Panc1 (cell line): ENCODE data around the gene DRC3. TPM values are rescaled to one million over a fixed set of nuclear protein-coding genes. Genes with fewer than 3 reads are reported as not detected.

Source experiments
- ATAC-seq: fragments of 200-7000 bp; cut with Tn5 transposase; 2 replicates; pipeline ENCODE4 v1.9.1; 2020; ENCODE audit warnings: mild to moderate bottlenecking, moderate library complexity
- BruUV-seq: library from RNA; stranded (reverse); fragments of 400-500 nt; replicated peaks from 2 replicates; lab custom pipeline; 2021; lab: Mats Ljungman, UMichigan
- CTCF ChIA-PET: fragments of 300-600 bp; sonication (Branson Sonifier 250); formaldehyde crosslinking; loops from one replicate; lab custom pipeline; 2022; ENCODE audit warnings: antibody characterized with exemption; lab: Charles Lee
- POLR2A ChIA-PET: fragments of 300-600 bp; sonication (Branson Sonifier 250); formaldehyde crosslinking; loops from one replicate; lab custom pipeline; 2022; ENCODE audit warnings: antibody characterized with exemption; lab: Charles Lee
- DNase-seq: peaks from one replicate; pipeline ENCODE4 v3.0.0-alpha.2; 2010; ENCODE audit warnings: low read depth, low spot score
- H3K27ac ChIP-seq: 2 replicates; pipeline ENCODE4 v1.5.1; 2011; ENCODE audit warnings: mild to moderate bottlenecking, low read length, inconsistent platforms
- H3K27me3 ChIP-seq: fragments of 200-500 bp; sonication (Bioruptor generic); 2 replicates; pipeline ENCODE4 v1.6.0; 2014; ENCODE audit warnings: low read length, inconsistent platforms; ENCODE audit not compliant: control insufficient read depth, insufficient read depth
- H3K36me3 ChIP-seq: fragments of 200-500 bp; sonication (Bioruptor generic); 2 replicates; pipeline ENCODE4 v1.5.1; 2014; ENCODE audit warnings: inconsistent platforms, mild to moderate bottlenecking, low read length, moderate library complexity; ENCODE audit not compliant: control insufficient read depth, insufficient read depth
- H3K4me1 ChIP-seq: 2 replicates; pipeline ENCODE4 v1.5.1; 2011; ENCODE audit warnings: inconsistent platforms, mild to moderate bottlenecking, low read length, moderate library complexity; ENCODE audit not compliant: control insufficient read depth, insufficient read depth
- H3K4me3 ChIP-seq, 2 experiments: 2 replicates each; pipeline ENCODE4 v1.5.1; 2011 to 2012; ENCODE audit warnings: low read depth in 2 of 2, low read length in 2 of 2, mild to moderate bottlenecking in 2 of 2, inconsistent platforms in 1 of 2, moderate library complexity in 1 of 2
- H3K9me3 ChIP-seq: fragments of 200-500 bp; sonication (Bioruptor generic); 2 replicates; pipeline ENCODE4 v1.5.1; 2014; ENCODE audit warnings: low read depth, mild to moderate bottlenecking, inconsistent platforms, low read length, moderate library complexity; ENCODE audit not compliant: control insufficient read depth, insufficient read depth
- POLR2AphosphoS5 ChIP-seq: IDR thresholded peaks from 2 replicates; pipeline ENCODE4 v1.6.1; 2012; ENCODE audit warnings: mild to moderate bottlenecking, low read depth, low read length, moderate library complexity
- SIN3A ChIP-seq: IDR thresholded peaks from 2 replicates; pipeline ENCODE4 v1.6.1; 2012; ENCODE audit warnings: low read depth, mild to moderate bottlenecking, low read length, moderate library complexity, borderline replicate concordance; ENCODE audit not compliant: insufficient read depth
- TCF7L2 ChIP-seq: IDR thresholded peaks from 2 replicates; pipeline ENCODE4 v1.6.1; 2011; ENCODE audit warnings: mild to moderate bottlenecking, low read depth, low read length, inconsistent platforms
- in situ Hi-C: cut with HindIII; loops from 2 replicates; pipeline ENCODE4 v1.10.0; 2016; ENCODE audit warnings: low sequenced_read_pairs, low pct_unique_long_range_greater_than_20kb
- intact Hi-C: fragments of 100-400 bp; cut with micrococcal nuclease; formaldehyde crosslinking; loops from one replicate; pipeline ENCODE4 v1.10.0; 2022; ENCODE audit not compliant: unreplicated experiment
- total RNA-seq: library from RNA; stranded (reverse); gene quantifications from one replicate; pipeline ENCODE4 v1.2.1, GENCODE V29; 2021; ENCODE audit not compliant: unreplicated experiment
- TF ChIP-seq, protein P1 (sequence below): fragments of 450-650 bp; IDR thresholded peaks from 2 replicates; pipeline ENCODE4 v1.5.1; 2017; ENCODE audit warnings: mild to moderate bottlenecking
- TF ChIP-seq, protein P2 (sequence below), 2 experiments: IDR thresholded peaks; 2 replicates each; pipeline ENCODE4 v1.6.1; 2011 to 2012; ENCODE audit warnings: low read depth in 2 of 2, control low read depth in 1 of 2, low read length in 1 of 2, mild to moderate bottlenecking in 1 of 2, moderate library complexity in 1 of 2; ENCODE audit not compliant: insufficient read depth in 1 of 2

Gene DRC3
- total RNA-seq, 1 experiment from 2014 or later, result 3.6 TPM

DNA sequence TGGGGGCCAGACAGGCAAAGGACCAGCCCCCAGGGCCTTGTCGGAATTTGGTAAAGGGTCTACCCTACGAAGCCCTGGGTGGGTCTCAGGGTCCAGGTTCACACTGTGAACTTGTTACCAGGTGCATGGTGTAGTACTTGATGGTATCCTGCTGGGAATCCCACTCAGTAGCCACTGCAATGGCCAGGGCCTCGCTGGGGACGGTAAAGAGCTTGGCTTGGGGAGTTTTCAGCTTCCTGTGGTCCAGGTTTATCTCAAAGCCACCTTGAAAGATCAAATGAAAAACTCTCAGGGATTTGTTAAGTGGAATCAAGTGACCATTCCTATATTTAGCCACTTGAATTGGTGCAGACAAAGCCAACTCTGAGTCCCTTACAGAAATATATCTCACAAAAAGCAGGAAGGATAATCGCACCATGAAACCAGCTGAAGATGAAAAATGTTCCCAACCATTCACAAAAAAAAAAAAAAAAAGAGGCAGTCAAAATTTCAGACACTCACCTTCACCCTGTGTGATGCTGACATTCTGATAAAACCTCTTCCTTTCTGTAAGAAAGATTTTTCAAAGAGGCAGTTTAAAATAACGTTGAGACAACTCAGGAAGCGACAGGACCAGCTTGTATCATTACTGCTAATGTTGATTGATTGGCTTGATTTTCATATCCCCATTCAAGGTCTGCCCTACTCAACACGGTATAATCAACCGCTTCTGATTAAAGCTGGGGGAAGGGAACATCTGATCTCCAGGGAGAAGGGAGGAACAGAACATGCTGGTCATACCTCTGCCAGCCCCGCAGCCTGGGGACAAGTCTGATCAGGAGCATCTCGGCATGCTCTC is 55.7 kb downstream of the DRC3 start:
- intact Hi-C loops (no loop called here), in situ Hi-C loops (no loop called here)
- ChIA-PET CTCF (no interaction called here), POLR2A (no interaction called here)
- Histone ChIP-seq H3K27ac (no peak overlapping the region), H3K4me1 (no peaks in the 10 kb centered on the region), H3K36me3 (no peaks in the 10 kb centered on the region; the same call in 1 of the 2 replicates), H3K27me3 (no peaks in the 10 kb centered on the region), H3K4me3 (no peak overlapping the region), H3K9me3 (no peaks in the 10 kb centered on the region)
- no peak for ATAC-seq
- BruUV-seq, result no TSS peak
- no peak for TF ChIP-seq SIN3A
- TF ChIP-seq POLR2AphosphoS5, result no peak
- TF ChIP-seq, protein P1, sequence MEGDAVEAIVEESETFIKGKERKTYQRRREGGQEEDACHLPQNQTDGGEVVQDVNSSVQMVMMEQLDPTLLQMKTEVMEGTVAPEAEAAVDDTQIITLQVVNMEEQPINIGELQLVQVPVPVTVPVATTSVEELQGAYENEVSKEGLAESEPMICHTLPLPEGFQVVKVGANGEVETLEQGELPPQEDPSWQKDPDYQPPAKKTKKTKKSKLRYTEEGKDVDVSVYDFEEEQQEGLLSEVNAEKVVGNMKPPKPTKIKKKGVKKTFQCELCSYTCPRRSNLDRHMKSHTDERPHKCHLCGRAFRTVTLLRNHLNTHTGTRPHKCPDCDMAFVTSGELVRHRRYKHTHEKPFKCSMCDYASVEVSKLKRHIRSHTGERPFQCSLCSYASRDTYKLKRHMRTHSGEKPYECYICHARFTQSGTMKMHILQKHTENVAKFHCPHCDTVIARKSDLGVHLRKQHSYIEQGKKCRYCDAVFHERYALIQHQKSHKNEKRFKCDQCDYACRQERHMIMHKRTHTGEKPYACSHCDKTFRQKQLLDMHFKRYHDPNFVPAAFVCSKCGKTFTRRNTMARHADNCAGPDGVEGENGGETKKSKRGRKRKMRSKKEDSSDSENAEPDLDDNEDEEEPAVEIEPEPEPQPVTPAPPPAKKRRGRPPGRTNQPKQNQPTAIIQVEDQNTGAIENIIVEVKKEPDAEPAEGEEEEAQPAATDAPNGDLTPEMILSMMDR, result no peak
- TF ChIP-seq, protein P2, sequence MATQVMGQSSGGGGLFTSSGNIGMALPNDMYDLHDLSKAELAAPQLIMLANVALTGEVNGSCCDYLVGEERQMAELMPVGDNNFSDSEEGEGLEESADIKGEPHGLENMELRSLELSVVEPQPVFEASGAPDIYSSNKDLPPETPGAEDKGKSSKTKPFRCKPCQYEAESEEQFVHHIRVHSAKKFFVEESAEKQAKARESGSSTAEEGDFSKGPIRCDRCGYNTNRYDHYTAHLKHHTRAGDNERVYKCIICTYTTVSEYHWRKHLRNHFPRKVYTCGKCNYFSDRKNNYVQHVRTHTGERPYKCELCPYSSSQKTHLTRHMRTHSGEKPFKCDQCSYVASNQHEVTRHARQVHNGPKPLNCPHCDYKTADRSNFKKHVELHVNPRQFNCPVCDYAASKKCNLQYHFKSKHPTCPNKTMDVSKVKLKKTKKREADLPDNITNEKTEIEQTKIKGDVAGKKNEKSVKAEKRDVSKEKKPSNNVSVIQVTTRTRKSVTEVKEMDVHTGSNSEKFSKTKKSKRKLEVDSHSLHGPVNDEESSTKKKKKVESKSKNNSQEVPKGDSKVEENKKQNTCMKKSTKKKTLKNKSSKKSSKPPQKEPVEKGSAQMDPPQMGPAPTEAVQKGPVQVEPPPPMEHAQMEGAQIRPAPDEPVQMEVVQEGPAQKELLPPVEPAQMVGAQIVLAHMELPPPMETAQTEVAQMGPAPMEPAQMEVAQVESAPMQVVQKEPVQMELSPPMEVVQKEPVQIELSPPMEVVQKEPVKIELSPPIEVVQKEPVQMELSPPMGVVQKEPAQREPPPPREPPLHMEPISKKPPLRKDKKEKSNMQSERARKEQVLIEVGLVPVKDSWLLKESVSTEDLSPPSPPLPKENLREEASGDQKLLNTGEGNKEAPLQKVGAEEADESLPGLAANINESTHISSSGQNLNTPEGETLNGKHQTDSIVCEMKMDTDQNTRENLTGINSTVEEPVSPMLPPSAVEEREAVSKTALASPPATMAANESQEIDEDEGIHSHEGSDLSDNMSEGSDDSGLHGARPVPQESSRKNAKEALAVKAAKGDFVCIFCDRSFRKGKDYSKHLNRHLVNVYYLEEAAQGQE (IDR thresholded peaks at IDR 0.05; ENCODE audit: insufficient read depth in 1 of 2, low read depth in 2 of 2, low read length in 1 of 2), result no peak
- no peak for TF ChIP-seq TCF7L2
- no peak for DNase-seq

DNA sequence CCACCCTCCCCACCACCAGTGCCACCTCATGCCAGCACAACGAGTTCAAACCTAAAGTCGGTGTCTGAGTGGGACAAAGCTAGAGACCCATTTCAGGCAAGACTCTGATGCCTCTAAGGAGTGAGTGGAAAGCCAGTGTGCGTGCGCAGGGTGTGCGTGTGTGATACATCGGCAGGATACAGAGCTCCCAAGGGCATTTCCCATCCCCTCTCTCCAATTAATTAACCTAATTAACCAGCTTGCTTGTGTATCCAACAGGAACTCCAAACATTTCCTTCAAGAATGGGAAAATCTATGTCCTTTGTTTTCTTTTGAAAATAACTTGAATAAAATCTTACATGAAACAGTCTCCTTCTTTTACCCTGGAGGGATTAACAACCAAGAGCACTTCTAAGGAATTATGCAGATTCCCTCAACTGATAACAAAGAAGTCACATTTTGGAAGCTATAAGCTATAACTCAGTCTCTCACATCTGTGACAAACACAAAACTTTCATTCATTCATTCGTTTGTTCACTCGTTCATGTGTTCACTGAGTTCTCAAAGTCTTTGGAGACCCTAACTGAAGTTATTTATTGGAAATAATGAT is 56.4 kb downstream of the DRC3 start:
- TF ChIP-seq, protein P1, result no peak
- TF ChIP-seq, protein P2 (IDR thresholded peaks at IDR 0.05; ENCODE audit: insufficient read depth in 1 of 2, low read depth in 2 of 2, low read length in 1 of 2), result no peak
- no peak for TF ChIP-seq TCF7L2
- TF ChIP-seq SIN3A, result no peak
- no peak for TF ChIP-seq POLR2AphosphoS5
- no peak for DNase-seq
- no TSS peak for BruUV-seq
- no peak overlapping the region for H3K4me3 ChIP-seq
- no peaks in the 10 kb centered on the region for H3K9me3 ChIP-seq
- H3K4me1 ChIP-seq, result no peaks in the 10 kb centered on the region
- ChIA-PET CTCF (no interaction called here), POLR2A (interaction anchor here (0.7 kb wide), 1 partner anchor 250 kb away, joined by 21 read pairs; no protein-coding TSS in a partner anchor)
- in situ Hi-C loops, result no loop called here
- H3K27ac ChIP-seq, result no peak overlapping the region
- no peak for ATAC-seq
- no peaks in the 10 kb centered on the region; the same call in 1 of the 2 replicates for H3K36me3 ChIP-seq
- intact Hi-C loops, result no loop called here
- no peaks in the 10 kb centered on the region for H3K27me3 ChIP-seq
